A549 (cell line): ENCODE measurements around the gene YTHDC2. TPM values are rescaled to one million over a fixed set of nuclear protein-coding genes. Genes with fewer than 3 reads are reported as not detected.
A peak's percentile ranks its signal among the peaks of the same experiment; 100 is the strongest.

Source experiments
- ATAC-seq, 2 experiments: fragments of 200-7000 bp in 1 of 2; fragments of >200 bp in 1 of 2; cut with Nextera tagmentation in 1 of 2; cut with Tn5 transposase in 1 of 2; 3 replicates each; pipeline versions ENCODE4 v1.8.0 to v1.9.1; 2018 to 2020; ENCODE audit warnings: mild to moderate bottlenecking in 1 of 2, moderate library complexity in 1 of 2
- CTCF ChIA-PET: fragments of 300-600 bp; sonication (Branson Sonifier 250); formaldehyde crosslinking; extraction: SDS; loops from one replicate; lab custom pipeline; 2021; ENCODE audit warnings: antibody characterized with exemption, inconsistent platforms; lab: Yijun Ruan, JAX
- POLR2A ChIA-PET: fragments of 350-600 bp; formaldehyde crosslinking; extraction: SDS; loops from one replicate; lab custom pipeline; 2021; ENCODE audit warnings: antibody characterized with exemption, inconsistent platforms; lab: Yijun Ruan, JAX
- DNase-seq, 2 experiments: peaks; one replicate each; pipeline versions ENCODE4 v3.0.0 to v3.0.0-alpha.2; 2011 to 2016; ENCODE audit warnings: low read depth in 1 of 2, low spot score in 1 of 2
- FAIRE-seq: peaks from 2 replicates; lab custom pipeline; 2011; peaks lifted over from hg19 to GRCh38; lab: Jason Lieb, UNC
- H3K27ac ChIP-seq, 2 experiments: fragments of >200 bp; sonication (Bioruptor Twin); formaldehyde crosslinking; 3 replicates each; pipeline ENCODE4 v1.5.1; 2016 to 2017
- H3K4me1 ChIP-seq: fragments of >200 bp; sonication (Bioruptor Twin); formaldehyde crosslinking; 3 replicates; pipeline ENCODE4 v1.6.1; 2016
- H3K4me2 ChIP-seq: fragments of >200 bp; sonication (Bioruptor Twin); formaldehyde crosslinking; 3 replicates; pipeline ENCODE4 v1.6.1; 2016
- H3K4me3 ChIP-seq: fragments of >200 bp; sonication (Bioruptor Twin); formaldehyde crosslinking; 3 replicates; pipeline ENCODE4 v1.5.1; 2016
- H3K9me3 ChIP-seq: fragments of >200 bp; sonication (Bioruptor Twin); formaldehyde crosslinking; 3 replicates; pipeline ENCODE4 v1.6.1; 2016
- ATOH8 ChIP-seq: fragments of 250-450 bp; sonication (Bioruptor Pico); IDR thresholded peaks from 2 replicates; pipeline ENCODE4 v1.5.0; 2020; ENCODE audit warnings: low read depth, mild to moderate bottlenecking, moderate library complexity
- FOSB ChIP-seq: fragments of 250-450 bp; sonication (Bioruptor Pico); IDR thresholded peaks from 2 replicates; pipeline ENCODE4 v1.5.0; 2020; ENCODE audit warnings: mild to moderate bottlenecking, moderate library complexity
- FOSL2 ChIP-seq, 2 experiments: fragments of 450-650 bp in 1 of 2; fragments of >200 bp in 1 of 2; sonication (Bioruptor Twin) in 1 of 2; formaldehyde crosslinking; IDR thresholded peaks; 2 replicates each; pipeline versions ENCODE4 v1.5.0 to v1.6.1; 2016 to 2020; ENCODE audit warnings: mild to moderate bottlenecking in 1 of 2, moderate library complexity in 1 of 2
- GATA3 ChIP-seq: IDR thresholded peaks from 2 replicates; pipeline ENCODE4 v1.6.1; 2012; ENCODE audit warnings: borderline replicate concordance
- HES2 ChIP-seq: fragments of >200 bp; sonication (Bioruptor Twin); formaldehyde crosslinking; IDR thresholded peaks from 2 replicates; pipeline ENCODE4 v1.6.1; 2016
- HEYL ChIP-seq: fragments of 250-450 bp; sonication (Bioruptor Pico); IDR thresholded peaks from 2 replicates; pipeline ENCODE4 v1.8.0; 2021; ENCODE audit warnings: mild to moderate bottlenecking, moderate library complexity
- HOXA7 ChIP-seq: fragments of 250-450 bp; sonication (Bioruptor Pico); IDR thresholded peaks from 2 replicates; pipeline ENCODE4 v1.5.0; 2020; ENCODE audit warnings: mild to moderate bottlenecking, moderate library complexity
- HOXB13 ChIP-seq: fragments of 250-450 bp; sonication (Bioruptor Pico); IDR thresholded peaks from 2 replicates; pipeline ENCODE4 v1.5.0; 2020; ENCODE audit warnings: low read depth, mild to moderate bottlenecking, moderate library complexity
- KDM1A ChIP-seq: fragments of 200-600 bp; sonication (generic); IDR thresholded peaks from 2 replicates; pipeline ENCODE4 v1.6.1; 2016; ENCODE audit warnings: low read depth, mild to moderate bottlenecking
- KDM5A ChIP-seq: fragments of 200-600 bp; sonication (generic); IDR thresholded peaks from 2 replicates; pipeline ENCODE4 v1.6.1; 2016; ENCODE audit warnings: antibody characterized with exemption, mild to moderate bottlenecking
- MAFK ChIP-seq: fragments of 450-650 bp; IDR thresholded peaks from 2 replicates; pipeline ENCODE4 v1.6.1; 2014; ENCODE audit not compliant: partially characterized antibody
- MAZ ChIP-seq: fragments of 150-350 bp; IDR thresholded peaks from 2 replicates; pipeline ENCODE4 v1.6.1; 2014; ENCODE audit warnings: antibody characterized with exemption, low read depth, low read length, borderline replicate concordance
- NFE2L2 ChIP-seq: fragments of 150-350 bp; conservative IDR thresholded peaks from 2 replicates; pipeline ENCODE4 v1.6.1; 2014; ENCODE audit warnings: low read length
- NPAS2 ChIP-seq: fragments of 250-450 bp; sonication (Bioruptor Pico); IDR thresholded peaks from 2 replicates; pipeline ENCODE4 v1.8.0; 2022; ENCODE audit warnings: mild to moderate bottlenecking, moderate library complexity, borderline replicate concordance
- PHF8 ChIP-seq: fragments of 200-600 bp; sonication (generic); IDR thresholded peaks from 2 replicates; pipeline ENCODE4 v1.6.1; 2016; ENCODE audit warnings: low read depth, mild to moderate bottlenecking, antibody characterized with exemption, moderate library complexity, borderline replicate concordance
- POLR2A ChIP-seq: IDR thresholded peaks from 2 replicates; pipeline ENCODE4 v1.6.1; 2012; ENCODE audit warnings: mild to moderate bottlenecking, low read length
- POLR2AphosphoS2 ChIP-seq: conservative IDR thresholded peaks from 2 replicates; pipeline ENCODE4 v1.6.1; 2012; ENCODE audit warnings: low read length, improper control_type of control experiment, inconsistent platforms
- RAD21 ChIP-seq, 2 experiments: fragments of >200 bp in 1 of 2; sonication (Bioruptor Twin) in 1 of 2; formaldehyde crosslinking in 1 of 2; IDR thresholded peaks in 1 of 2; conservative IDR thresholded peaks in 1 of 2; 2 replicates in 1 of 2; 3 replicates in 1 of 2; pipeline ENCODE4 v1.6.1; 2012 to 2018; ENCODE audit warnings: inconsistent platforms in 1 of 2
- RCOR1 ChIP-seq: fragments of 150-350 bp; IDR thresholded peaks from 2 replicates; pipeline ENCODE4 v1.6.1; 2014; ENCODE audit warnings: antibody characterized with exemption, low read length, low read depth
- RFX5 ChIP-seq: fragments of 450-650 bp; IDR thresholded peaks from 2 replicates; pipeline ENCODE4 v1.7.1; 2014; ENCODE audit warnings: antibody characterized with exemption, mild to moderate bottlenecking, moderate library complexity
- RNF2 ChIP-seq: fragments of 200-600 bp; sonication (generic); IDR thresholded peaks from 2 replicates; pipeline ENCODE4 v1.6.1; 2016; ENCODE audit warnings: low read depth, mild to moderate bottlenecking, antibody characterized with exemption, moderate library complexity, borderline replicate concordance
- SREBF2 ChIP-seq: fragments of 450-650 bp; IDR thresholded peaks from 2 replicates; pipeline ENCODE4 v1.6.1; 2014; ENCODE audit warnings: mild to moderate bottlenecking, moderate library complexity
- TFCP2L1 ChIP-seq: fragments of 250-450 bp; sonication (Bioruptor Pico); IDR thresholded peaks from 2 replicates; pipeline ENCODE4 v1.5.0; 2021; ENCODE audit warnings: mild to moderate bottlenecking
- TP53 ChIP-seq: fragments of 250-450 bp; sonication (Bioruptor Pico); IDR thresholded peaks from 2 replicates; pipeline ENCODE4 v1.5.0; 2021; ENCODE audit warnings: mild to moderate bottlenecking, moderate library complexity
- ZNF302 ChIP-seq: fragments of 250-450 bp; sonication (Bioruptor Pico); IDR thresholded peaks from 2 replicates; pipeline ENCODE4 v1.9.0; 2021; ENCODE audit warnings: inconsistent platforms, mild to moderate bottlenecking, moderate library complexity
- WGBS: methylation state at CpG from one replicate; pipeline ENCODE4 v1.1.6; 2017; ENCODE audit errors: missing lambda C conversion rate; 5-methylcytosine and 5-hydroxymethylcytosine counted together
- polyA plus RNA-seq, 4 experiments: library from polyadenylated mRNA; depleted of rRNA in 3 of 4; stranded (reverse); fragments of >200 nt; fragmentation: RNase III in 1 of 4; extraction: RNeasy Plus Mini Kit Qiagen cat#74134 plus additional on column Dnase treatment in 1 of 4; gene quantifications; 2 replicates in 3 of 4; 3 replicates in 1 of 4; pipeline ENCODE4 v1.2.3, GENCODE V29; 2011 to 2017
- TF ChIP-seq, protein P1 (sequence below): IDR thresholded peaks from 2 replicates; pipeline ENCODE4 v1.6.1; 2012; ENCODE audit warnings: low read depth, borderline replicate concordance

YTHDC2 gene
- polyA plus RNA-seq, 2 of the 4 experiments (the other 2 are of a cell fraction) = 16.4 to 19.0 TPM

GRCh38 chr5:113503146-113503545 is 10.3 kb upstream of the YTHDC2 start:
- Histone ChIP-seq H3K4me2 (no peak overlapping the region), H3K4me1 (no peaks in the 10 kb centered on the region)
- ChIA-PET CTCF (interaction anchor here (0.7 to 2.1 kb wide), 6 partner anchors 8 to 507 kb away, joined by 3 to 7 read pairs (median 4); no protein-coding TSS in a partner anchor), POLR2A (no interaction called here)
- DNase-seq (no peak), ATAC-seq (no peak)
- TF ChIP-seq KDM1A (no peak), HES2 (no peak), ATOH8 (CRISPR knock-in tag) (no peak), RAD21 (conservative IDR thresholded peaks at IDR 0.05 in 1 of 2, IDR thresholded peaks at IDR 0.05 in 1 of 2) (no peak), NFE2L2 (no peak), NPAS2 (no peak), FOSB (CRISPR knock-in tag) (no peak), RNF2 (no peak), ZNF302 (no peak), SREBF2 (no peak), PHF8 (no peak), POLR2AphosphoS2 (no peak), HOXA7 (no peak), FOSL2 (IDR thresholded peaks at IDR 0.05) (no peak), FOSL2 (CRISPR knock-in tag; IDR thresholded peaks at IDR 0.05) (no peak), GATA3 (no peak), POLR2A (no peak), TP53 (CRISPR knock-in tag) (no peak), RCOR1 (no peak), MAZ (no peak)
- TF ChIP-seq, all 56 proteins: peak for 0
- no peak overlapping the region for H3K27ac ChIP-seq
- no peak overlapping the region for H3K4me3 ChIP-seq
- no peak for FAIRE-seq
- H3K9me3 ChIP-seq = no peaks in the 10 kb centered on the region
- 75% methylated on average over 1 of the region's 1 CpG for WGBS

GRCh38 chr5:113505181-113505580 is 8.3 kb upstream of the YTHDC2 start:
- ATAC-seq = 0 out of 6 replicates have a peak, but pooled peaks of 1 of the 2 experiments have one; percentile 43
- H3K9me3 ChIP-seq = no peaks in the 10 kb centered on the region
- ChIA-PET CTCF (interaction anchor here (0.7 to 1.2 kb wide), 3 partner anchors 16 to 510 kb away, joined by 3 to 5 read pairs (median 3); no protein-coding TSS in a partner anchor), POLR2A (interaction anchor here (0.6 kb wide), 1 partner anchor 8 kb away, joined by 3 read pairs; the partner anchor contains the start of gene YTHDC2)
- no peak for FAIRE-seq
- DNase-seq = no peak
- 4% methylated on average over 5 of the region's 5 CpGs for WGBS
- H3K4me2 ChIP-seq = no peak overlapping the region
- H3K27ac ChIP-seq = no peak overlapping the region
- no peaks in the 10 kb centered on the region for H3K4me1 ChIP-seq
- TF ChIP-seq, protein P1, sequence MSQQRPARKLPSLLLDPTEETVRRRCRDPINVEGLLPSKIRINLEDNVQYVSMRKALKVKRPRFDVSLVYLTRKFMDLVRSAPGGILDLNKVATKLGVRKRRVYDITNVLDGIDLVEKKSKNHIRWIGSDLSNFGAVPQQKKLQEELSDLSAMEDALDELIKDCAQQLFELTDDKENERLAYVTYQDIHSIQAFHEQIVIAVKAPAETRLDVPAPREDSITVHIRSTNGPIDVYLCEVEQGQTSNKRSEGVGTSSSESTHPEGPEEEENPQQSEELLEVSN = no peak
- TF ChIP-seq KDM5A = no peak
- TF ChIP-seq HOXB13 = no peak
- no peak for TF ChIP-seq HEYL (CRISPR knock-in tag)
- TF ChIP-seq FOSL2 (IDR thresholded peaks at IDR 0.05) = no peak
- no peak for TF ChIP-seq FOSL2 (CRISPR knock-in tag; IDR thresholded peaks at IDR 0.05)
- no peak for TF ChIP-seq RFX5
- TF ChIP-seq HES2 = no peak
- no peak for TF ChIP-seq MAFK
- no peak for TF ChIP-seq TFCP2L1 (CRISPR knock-in tag)
- TF ChIP-seq GATA3 = no peak
- no peak for TF ChIP-seq NPAS2
- no peak overlapping the region for H3K4me3 ChIP-seq
